Ishikawa (cell line): ENCODE measurements around the gene FOXP1.

Source experiments
- EP300 ChIP-seq: IDR thresholded peaks from 2 replicates; pipeline ENCODE4 v1.6.1; 2012; ENCODE audit warnings: borderline replicate concordance
- NFIC ChIP-seq: IDR thresholded peaks from 2 replicates; pipeline ENCODE4 v1.6.1; 2012

- TF ChIP-seq EP300 (no peak), NFIC (no peak)
Measured at GRCh38 chr3:70979983-70980645, 603.4 kb downstream of the FOXP1 start.
